HCT116 (cell line): ENCODE results near the gene ABHD2. TPM values are rescaled to one million over a fixed set of nuclear protein-coding genes. Genes with fewer than 3 reads are reported as not detected.

Source experiments
- ATAC-seq: fragments of 200-7000 bp; cut with Tn5 transposase; 2 replicates; pipeline ENCODE4 v1.9.1; 2020; ENCODE audit warnings: mild to moderate bottlenecking, moderate library complexity
- BruUV-seq: library from RNA; stranded (reverse); fragments of 400-500 nt; replicated peaks from 2 replicates; lab custom pipeline; 2021; lab: Mats Ljungman, UMichigan
- CTCF ChIA-PET: fragments of 300-600 bp; sonication (Branson Sonifier 250); formaldehyde crosslinking; loops from one replicate; lab custom pipeline; 2021; ENCODE audit warnings: antibody characterized with exemption; lab: Charles Lee
- POLR2A ChIA-PET: fragments of 300-600, 350-600 bp; sonication (Branson Sonifier 250); formaldehyde crosslinking; loops from one replicate; lab custom pipeline; 2021; ENCODE audit warnings: antibody characterized with exemption; lab: Charles Lee
- RAD21 ChIA-PET, 2 experiments: fragments of 300-600 bp; sonication (Branson Sonifier 250); formaldehyde crosslinking; loops; one replicate each; lab custom pipeline; 2023; ENCODE audit warnings: low total read pairs in 2 of 2; ENCODE audit not compliant: uncharacterized antibody in 2 of 2, unreplicated experiment in 2 of 2, low non-redundant PET in 1 of 2; lab: Charles Lee
- DNase-seq: peaks from one replicate; pipeline ENCODE4 v3.0.0-alpha.2; 2010; ENCODE audit warnings: low read depth, low spot score
- H2AFZ ChIP-seq: fragments of 200-600 bp; shearing (Covaris generic), sonication (generic); 2 replicates; pipeline ENCODE4 v1.6.1; 2017; ENCODE audit warnings: low read depth, mixed run types, mixed read lengths, antibody characterized with exemption, low read length; ENCODE audit not compliant: poor library complexity, severe bottlenecking
- H3K27ac ChIP-seq: 2 replicates; pipeline ENCODE4 v1.5.1; 2012; ENCODE audit warnings: low read depth, low read length
- H3K27me3 ChIP-seq: fragments of 200-600 bp; sonication (generic); 2 replicates; pipeline ENCODE4 v1.6.1; 2016; ENCODE audit warnings: mixed run types, low read length, mixed read lengths; ENCODE audit not compliant: insufficient read depth
- H3K36me3 ChIP-seq, 2 experiments: fragments of 200-500 bp in 1 of 2; fragments of 200-600 bp in 1 of 2; sonication (Bioruptor generic) in 1 of 2; sonication (generic) in 1 of 2; 2 replicates each; pipeline versions ENCODE4 v1.5.1 to v1.6.1; 2014 to 2016; ENCODE audit warnings: low read length in 2 of 2, inconsistent platforms in 1 of 2, mixed read lengths in 1 of 2, mixed run types in 1 of 2; ENCODE audit not compliant: insufficient read depth in 2 of 2, control insufficient read depth in 1 of 2
- H3K4me1 ChIP-seq, 2 experiments: fragments of 200-600 bp in 1 of 2; sonication (generic) in 1 of 2; 2 replicates each; pipeline versions ENCODE4 v1.5.1 to v1.6.1; 2012 to 2017; ENCODE audit warnings: low read length in 2 of 2, inconsistent platforms in 1 of 2, mild to moderate bottlenecking in 1 of 2, mixed read lengths in 1 of 2, mixed run types in 1 of 2, moderate library complexity in 1 of 2; ENCODE audit not compliant: insufficient read depth in 2 of 2, control insufficient read depth in 1 of 2
- H3K4me2 ChIP-seq: fragments of 200-600 bp; sonication (generic); 2 replicates; pipeline ENCODE4 v1.6.1; 2017; ENCODE audit warnings: mixed run types, low read length, mixed read lengths
- H3K4me3 ChIP-seq, 2 experiments: fragments of 200-600 bp in 1 of 2; sonication (generic) in 1 of 2; replicated peaks in 1 of 2; 2 replicates each; pipeline ENCODE4 v1.5.1; 2011 to 2016; ENCODE audit warnings: low read length in 2 of 2, control low read depth in 1 of 2, low read depth in 1 of 2, mild to moderate bottlenecking in 1 of 2, mixed read lengths in 1 of 2, mixed run types in 1 of 2
- H3K79me2 ChIP-seq: fragments of 200-600 bp; sonication (generic); 2 replicates; pipeline ENCODE4 v1.6.1; 2017; ENCODE audit warnings: mild to moderate bottlenecking, mixed run types, low read length, moderate library complexity, mixed read lengths; ENCODE audit not compliant: insufficient read depth
- H3K9ac ChIP-seq: fragments of 200-600 bp; sonication (generic); 2 replicates; pipeline ENCODE4 v1.6.1; 2016; ENCODE audit warnings: low read length, mixed read lengths
- H3K9me2 ChIP-seq: fragments of 200-600 bp; sonication (generic), shearing (Covaris generic); 2 replicates; pipeline ENCODE4 v1.6.1; 2017; ENCODE audit warnings: mixed run types, mild to moderate bottlenecking, moderate library complexity; ENCODE audit not compliant: insufficient read depth
- H3K9me3 ChIP-seq, 2 experiments: fragments of 200-500 bp in 1 of 2; fragments of 200-600 bp in 1 of 2; sonication (Bioruptor generic) in 1 of 2; sonication (generic) in 1 of 2; 2 replicates each; pipeline ENCODE4 v1.6.1; 2014 to 2017; ENCODE audit warnings: low read length in 2 of 2, mixed read lengths in 2 of 2, inconsistent platforms in 1 of 2, low read depth in 1 of 2, mild to moderate bottlenecking in 1 of 2, mixed run types in 1 of 2, moderate library complexity in 1 of 2; ENCODE audit not compliant: control insufficient read depth in 1 of 2, insufficient read depth in 1 of 2
- H4K20me1 ChIP-seq: fragments of 200-600 bp; sonication (generic), shearing (Covaris generic); 2 replicates; pipeline ENCODE4 v1.6.1; 2017; ENCODE audit warnings: mixed run types, mild to moderate bottlenecking, moderate library complexity; ENCODE audit not compliant: insufficient read depth
- CBX3 ChIP-seq: IDR thresholded peaks from 2 replicates; pipeline ENCODE4 v1.6.1; 2012; ENCODE audit warnings: low read depth
- CEBPB ChIP-seq: IDR thresholded peaks from 2 replicates; pipeline ENCODE4 v1.6.1; 2012; ENCODE audit warnings: low read depth
- CTCF ChIP-seq, 3 experiments: fragments of 200-600 bp in 1 of 3; sonication (generic) in 1 of 3; IDR thresholded peaks in 2 of 3; conservative IDR thresholded peaks in 1 of 3; 2 replicates each; pipeline ENCODE4 v1.5.1; 2012 to 2017; ENCODE audit warnings: low read depth in 2 of 3, low read length in 2 of 3, antibody characterized with exemption in 1 of 3, borderline replicate concordance in 1 of 3, control low read depth in 1 of 3, mild to moderate bottlenecking in 1 of 3, mixed read lengths in 1 of 3, mixed run types in 1 of 3, moderate library complexity in 1 of 3; ENCODE audit not compliant: insufficient read depth in 1 of 3
- ELF1 ChIP-seq: IDR thresholded peaks from 2 replicates; pipeline ENCODE4 v1.6.1; 2012; ENCODE audit warnings: low read depth, borderline replicate concordance
- EZH2phosphoT487 ChIP-seq: fragments of 200-600 bp; IDR thresholded peaks from 2 replicates; pipeline ENCODE4 v1.6.1; 2018; ENCODE audit warnings: antibody characterized with exemption, borderline replicate concordance
- JUND ChIP-seq: IDR thresholded peaks from 2 replicates; pipeline ENCODE4 v1.6.1; 2012
- POLR2A ChIP-seq: IDR thresholded peaks from 2 replicates; pipeline ENCODE4 v1.7.0; 2011; ENCODE audit warnings: borderline replicate concordance; ENCODE audit not compliant: insufficient read depth, insufficient read length; ENCODE audit errors: extremely low read depth
- RAD21 ChIP-seq: IDR thresholded peaks from 2 replicates; pipeline ENCODE4 v1.6.1; 2012; ENCODE audit warnings: low read depth, mild to moderate bottlenecking
- SIN3A ChIP-seq: IDR thresholded peaks from 2 replicates; pipeline ENCODE4 v1.6.1; 2012; ENCODE audit warnings: low read depth
- YY1 ChIP-seq: IDR thresholded peaks from 2 replicates; pipeline ENCODE4 v1.6.1; 2011; ENCODE audit warnings: low read length, low read depth, moderate library complexity, mild to moderate bottlenecking; ENCODE audit not compliant: insufficient replicate concordance; ENCODE audit errors: extremely low read depth
- ZNF274 ChIP-seq: fragments of 200-500 bp; sonication (Bioruptor generic); IDR thresholded peaks from 2 replicates; pipeline ENCODE4 v1.6.1; 2014; ENCODE audit warnings: mild to moderate bottlenecking, low read depth, low read length, inconsistent platforms
- intact Hi-C: fragments of 100-400 bp; cut with micrococcal nuclease; formaldehyde crosslinking; loops from 2 replicates; pipeline ENCODE4 v1.10.0; 2022
- total RNA-seq: library from RNA; stranded (reverse); gene quantifications from one replicate; pipeline ENCODE4 v1.2.1, GENCODE V29; 2021; ENCODE audit not compliant: unreplicated experiment

ABHD2 gene
- total RNA-seq, 1 experiment from 2014 or later, result 40.8 TPM

DNA sequence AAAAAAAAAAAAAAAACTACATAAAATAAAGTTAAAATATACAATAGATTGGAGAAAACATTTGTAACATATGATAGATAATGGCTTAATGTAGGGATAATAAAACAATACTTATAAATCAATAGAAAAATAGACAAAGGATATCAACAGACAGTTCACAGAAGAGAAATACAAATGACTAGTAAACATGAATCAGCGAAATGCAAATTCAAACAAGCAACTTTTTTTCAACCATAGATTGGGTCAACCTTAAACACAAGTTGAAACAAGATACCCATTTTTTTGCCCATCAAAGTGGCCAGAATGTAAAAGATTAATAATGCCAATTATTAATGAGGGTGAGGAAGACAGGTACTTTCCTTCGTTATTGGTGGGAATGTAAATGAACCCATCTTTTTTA, 59.9 kb downstream of the ABHD2 start:
- ATAC-seq, result no peak

More for the DNA sequence above, 59.9 kb downstream of the ABHD2 start:
- Histone ChIP-seq H3K27ac (no peak overlapping the region), H2AFZ (no peak overlapping the region), H3K4me2 (no peak overlapping the region), H3K9ac (no peak overlapping the region), H4K20me1 (no peaks in the 10 kb centered on the region), H3K79me2 (no peaks in the 10 kb centered on the region), H3K9me3 (no peaks in the 10 kb centered on the region), H3K4me3 (no peak overlapping the region), H3K27me3 (no peaks in the 10 kb centered on the region), H3K4me1 (peaks cover 0 to 5% of the 10 kb centered on the region in 2 experiments; a peak in 1 of 4 replicates), H3K36me3 (no peaks in the 10 kb centered on the region), H3K9me2 (no peaks in the 10 kb centered on the region)
- ChIA-PET RAD21 (no interaction called here), CTCF (interaction anchor here (0.7 to 3.0 kb wide), 2 partner anchors 23 to 26 kb away, joined by 4 to 10 read pairs; no protein-coding TSS in a partner anchor), POLR2A (no interaction called here)
- DNase-seq, result no peak
- intact Hi-C loops, result no loop called here
- TF ChIP-seq ELF1, result no peak
- TF ChIP-seq SIN3A, result no peak
- TF ChIP-seq RAD21, result no peak
- TF ChIP-seq POLR2A, result no peak
- no peak for TF ChIP-seq CTCF (IDR thresholded peaks at IDR 0.05 in 2 of 3, conservative IDR thresholded peaks at IDR 0.05 in 1 of 3; ENCODE audit: borderline replicate concordance in 1 of 3, insufficient read depth in 1 of 3, low read depth in 2 of 3, low read length in 2 of 3)
- no peak for TF ChIP-seq JUND
- no peak for TF ChIP-seq EZH2phosphoT487
- TF ChIP-seq CEBPB, result no peak
- TF ChIP-seq YY1, result no peak
- TF ChIP-seq CBX3, result no peak
- no peak for TF ChIP-seq ZNF274
- no TSS peak for BruUV-seq
